ENCODE measurements around the gene LMO7. TPM values are rescaled to one million over a fixed set of nuclear protein-coding genes. Genes with fewer than 3 reads are reported as not detected.

The LMO7 gene
- total RNA-seq, 1 donor from 2014 or later, result 3.2 TPM

- intact Hi-C loops (cut with micrococcal nuclease), result no loop called here
- no peaks in the 10 kb centered on the region for H3K36me3 Mint-ChIP-seq (ENCODE audit: low read depth)
- no peak overlapping the region for H3K4me3 Mint-ChIP-seq
- no peak overlapping the region for H3K27ac Mint-ChIP-seq
- H3K9me3 Mint-ChIP-seq, result no peaks in the 10 kb centered on the region
- DNase-seq (ENCODE audit: low spot score), result no peak
- peaks cover 3% of the 10 kb centered on the region for H3K27me3 Mint-ChIP-seq (ENCODE audit: insufficient read depth)
- no peaks in the 10 kb centered on the region for H3K4me1 Mint-ChIP-seq (ENCODE audit: low read depth)
These were observed 260.1 kb downstream of the LMO7 start for GRCh38 chr13:75896271-75896670.

GRCh38 chr13:75897386-75897785, 261.3 kb downstream of the LMO7 start:
- H3K4me1 Mint-ChIP-seq (ENCODE audit: low read depth), result no peaks in the 10 kb centered on the region
- intact Hi-C loops (cut with micrococcal nuclease), result no loop called here
- H3K4me3 Mint-ChIP-seq, result no peak overlapping the region
- no peaks in the 10 kb centered on the region for H3K9me3 Mint-ChIP-seq
- H3K27me3 Mint-ChIP-seq (ENCODE audit: insufficient read depth), result peaks cover 3% of the 10 kb centered on the region
- no peak for DNase-seq (ENCODE audit: low spot score)
- H3K36me3 Mint-ChIP-seq (ENCODE audit: low read depth), result no peaks in the 10 kb centered on the region
- H3K27ac Mint-ChIP-seq, result no peak overlapping the region

DNA sequence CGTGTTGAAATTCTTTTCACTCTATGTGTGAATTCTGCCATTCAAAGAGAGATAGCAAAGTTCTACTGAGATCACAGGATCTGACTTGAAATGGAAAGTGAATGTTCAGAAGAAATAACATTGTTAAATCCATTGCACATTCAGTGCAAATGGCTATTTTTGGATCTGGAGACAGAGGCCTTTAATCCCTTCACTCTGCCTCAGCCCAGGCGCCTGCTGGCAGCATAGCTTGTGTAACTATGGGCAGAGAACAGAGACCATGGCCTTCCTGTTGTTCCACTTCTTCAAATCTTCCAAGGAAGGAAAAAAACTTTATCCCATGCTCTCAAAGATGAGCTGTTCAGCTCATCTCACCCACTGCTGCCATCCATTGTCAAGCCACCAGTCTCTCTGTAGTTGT, 265.4 kb downstream of the LMO7 start:
- no peaks in the 10 kb centered on the region for H3K9me3 Mint-ChIP-seq
- H3K4me3 Mint-ChIP-seq, result no peak overlapping the region
- H3K27ac Mint-ChIP-seq, result no peak overlapping the region
- DNase-seq (ENCODE audit: low spot score), result no peak
- no peaks in the 10 kb centered on the region for H3K36me3 Mint-ChIP-seq (ENCODE audit: low read depth)
- intact Hi-C loops (cut with micrococcal nuclease), result no loop called here
- peaks cover 5% of the 10 kb centered on the region for H3K27me3 Mint-ChIP-seq (ENCODE audit: insufficient read depth)
- no peaks in the 10 kb centered on the region for H3K4me1 Mint-ChIP-seq (ENCODE audit: low read depth)

DNA sequence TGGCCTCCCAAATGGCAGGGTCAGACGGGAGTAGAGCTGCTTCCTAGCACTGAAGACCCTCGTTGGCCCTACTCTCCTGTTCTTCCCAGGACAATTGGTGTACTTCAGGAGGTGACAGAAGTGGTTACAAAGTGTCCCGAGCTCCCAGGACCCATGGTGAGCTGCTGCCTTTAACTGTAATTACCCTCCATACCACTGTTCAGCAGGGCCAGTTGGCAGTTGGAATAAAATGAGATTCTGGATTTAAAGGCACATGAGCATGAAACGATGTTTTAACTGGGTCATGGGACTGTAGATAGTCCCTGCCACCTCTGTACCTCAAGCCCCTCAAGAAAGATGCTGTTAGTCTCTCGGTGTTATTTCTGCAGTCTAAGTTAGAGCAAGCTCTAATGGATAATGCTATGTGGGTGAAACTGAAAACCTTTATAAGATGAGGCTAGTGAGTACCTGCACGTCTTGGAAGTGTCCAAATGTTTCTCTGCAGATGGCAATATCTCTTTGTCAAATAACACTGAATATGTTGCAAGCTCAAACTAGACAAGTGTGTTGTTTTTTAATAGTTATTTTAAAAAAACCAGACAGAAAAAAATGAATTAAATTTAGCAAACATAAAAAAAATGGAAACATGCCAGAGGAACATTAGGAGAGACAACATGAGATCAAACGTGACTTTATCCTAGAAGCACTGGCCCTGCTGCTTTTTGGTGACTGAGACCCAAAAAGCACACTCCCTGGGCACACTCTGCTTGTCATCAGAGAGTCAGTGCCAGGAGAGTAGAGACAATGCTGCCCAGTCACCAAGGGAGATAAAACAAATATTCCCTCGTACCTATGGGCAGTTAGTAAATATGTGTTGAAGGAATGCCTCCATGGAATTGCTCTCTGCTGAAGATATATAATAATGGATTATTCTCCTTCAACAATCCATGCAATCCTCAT, 266.3 kb downstream of the LMO7 start:
- Mint-ChIP-seq H3K27ac (no peak overlapping the region), H3K4me1 (ENCODE audit: low read depth) (no peaks in the 10 kb centered on the region), H3K27me3 (ENCODE audit: insufficient read depth) (peaks cover 3% of the 10 kb centered on the region), H3K9me3 (no peaks in the 10 kb centered on the region), H3K4me3 (no peak overlapping the region), H3K36me3 (ENCODE audit: low read depth) (no peaks in the 10 kb centered on the region)
- intact Hi-C loops (cut with micrococcal nuclease), result no loop called here
- DNase-seq (ENCODE audit: low spot score), result no peak

DNA sequence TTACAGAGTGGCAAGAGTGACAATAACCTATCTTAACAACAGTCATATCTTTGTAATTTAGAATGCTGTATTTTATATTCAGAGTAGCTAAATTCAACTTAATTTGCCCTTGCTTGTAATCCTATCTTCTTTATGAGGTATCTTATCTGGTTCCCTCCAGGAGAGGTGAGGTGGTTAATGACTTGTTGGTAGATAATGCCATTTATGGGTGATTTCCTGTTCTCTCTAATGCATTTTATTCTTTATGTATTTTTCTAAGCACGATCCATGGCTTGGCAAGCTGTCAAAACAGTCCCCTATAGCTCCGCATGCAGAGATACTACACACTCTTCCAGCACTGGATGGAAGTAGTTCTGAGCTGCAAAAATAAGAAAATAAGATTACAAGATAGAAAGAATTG, 267.9 kb downstream of the LMO7 start:
- Mint-ChIP-seq H3K36me3 (ENCODE audit: low read depth) (no peaks in the 10 kb centered on the region), H3K27ac (no peak overlapping the region), H3K9me3 (no peaks in the 10 kb centered on the region), H3K4me1 (ENCODE audit: low read depth) (no peaks in the 10 kb centered on the region), H3K27me3 (ENCODE audit: insufficient read depth) (peaks cover 3% of the 10 kb centered on the region), H3K4me3 (no peak overlapping the region)
- DNase-seq (ENCODE audit: low spot score), result no peak
- intact Hi-C loops (cut with micrococcal nuclease), result no loop called here

DNA sequence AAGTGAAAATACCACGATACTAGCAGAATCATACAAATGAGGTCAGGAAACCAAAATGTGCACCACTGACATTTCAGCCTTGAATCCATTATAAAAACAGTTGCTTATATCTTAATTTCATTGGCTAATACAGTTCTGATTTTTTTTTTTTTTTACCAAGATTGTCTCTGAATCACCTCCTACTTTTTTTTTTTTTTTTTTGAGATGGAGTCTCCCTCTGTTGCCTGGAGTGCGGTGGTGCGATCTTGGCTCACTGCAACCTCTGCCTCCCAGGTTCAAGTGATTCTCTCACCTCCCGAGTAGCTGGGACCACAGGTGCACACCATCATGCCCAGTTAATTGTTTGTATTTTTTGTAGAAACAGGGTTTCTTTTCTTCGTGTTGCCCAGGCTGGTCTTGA, 270.2 kb downstream of the LMO7 start:
- Mint-ChIP-seq H3K27ac (no peak overlapping the region), H3K9me3 (no peaks in the 10 kb centered on the region), H3K4me3 (no peak overlapping the region), H3K4me1 (ENCODE audit: low read depth) (no peaks in the 10 kb centered on the region), H3K36me3 (ENCODE audit: low read depth) (no peaks in the 10 kb centered on the region), H3K27me3 (ENCODE audit: insufficient read depth) (peaks cover 2% of the 10 kb centered on the region)
- intact Hi-C loops (cut with micrococcal nuclease), result no loop called here
- DNase-seq (ENCODE audit: low spot score), result no peak

GRCh38 chr13:75907044-75907443, 270.9 kb downstream of the LMO7 start:
- H3K27me3 Mint-ChIP-seq (ENCODE audit: insufficient read depth), result peaks cover 2% of the 10 kb centered on the region
- H3K9me3 Mint-ChIP-seq, result no peaks in the 10 kb centered on the region
- no peak overlapping the region for H3K27ac Mint-ChIP-seq
- no peaks in the 10 kb centered on the region for H3K4me1 Mint-ChIP-seq (ENCODE audit: low read depth)
- H3K4me3 Mint-ChIP-seq, result no peak overlapping the region
- no peaks in the 10 kb centered on the region for H3K36me3 Mint-ChIP-seq (ENCODE audit: low read depth)
- intact Hi-C loops (cut with micrococcal nuclease), result no loop called here
- DNase-seq (ENCODE audit: low spot score), result no peak

GRCh38 chr13:75908141-75908540, 272.0 kb downstream of the LMO7 start:
- no peak overlapping the region for H3K27ac Mint-ChIP-seq
- H3K36me3 Mint-ChIP-seq (ENCODE audit: low read depth), result no peaks in the 10 kb centered on the region
- H3K4me1 Mint-ChIP-seq (ENCODE audit: low read depth), result no peaks in the 10 kb centered on the region
- H3K27me3 Mint-ChIP-seq (ENCODE audit: insufficient read depth), result peaks cover 2% of the 10 kb centered on the region
- no peak for DNase-seq (ENCODE audit: low spot score)
- H3K9me3 Mint-ChIP-seq, result no peaks in the 10 kb centered on the region
- H3K4me3 Mint-ChIP-seq, result no peak overlapping the region
- intact Hi-C loops (cut with micrococcal nuclease), result no loop called here

Other genes starting within 250 kb of the LMO7 start
- 66.6 and 73.5 TPM in 2 replicates for gene TBC1D4, start 154.2 kb upstream of the LMO7 start, total RNA-seq
- gene COMMD6, start 98.5 kb upstream of the LMO7 start, total RNA-seq, result 87.1 and 88.7 TPM in 2 replicates
- 38.9 and 46.6 TPM in 2 replicates for gene UCHL3, start 86.5 kb upstream of the LMO7 start, total RNA-seq

All from activated T-helper 1 cell treated with anti-CD3 and anti-CD28 coated beads, Interleukin-12 subunit alpha, Interleukin-12 subunit beta, Interleukin-2, Interleukin-4 antibody, amounts not matched to agents 30 ng/mL and 10 ng/mL and 1 ng/mL, durations not matched to agents 14 hours and 24 hours and 36 hours (primary cell).